Tibial artery (tissue), 4 donors: ENCODE results near the gene C3orf52.

Experiments used
- DNase-seq, 2 donors: peaks; one replicate each; pipeline ENCODE4 v3.0.0-alpha.2; 2019
- H3K27ac ChIP-seq, 2 donors: fragments of 200-600 bp; sonication (generic) in 1 of 2; 1 replicate in 1 of 2; 2 replicates in 1 of 2; pipeline ENCODE4 v1.5.1; 2018 to 2019; ENCODE audit warnings: mild to moderate bottlenecking in 1 of 2
- H3K27me3 ChIP-seq, 2 donors: fragments of 200-600 bp; sonication (generic) in 1 of 2; one replicate each; pipeline versions ENCODE4 v1.5.1 to v1.6.0; 2016 to 2019
- H3K36me3 ChIP-seq, 3 donors: fragments of 200-600 bp; sonication (generic) in 2 of 3; one replicate each; pipeline ENCODE4 v1.5.1; 2016 to 2019; ENCODE audit warnings: mild to moderate bottlenecking in 2 of 3
- H3K4me1 ChIP-seq, 4 donors: fragments of 200-600 bp; sonication (generic) in 2 of 4; 1 replicate in 3 of 4; 2 replicates in 1 of 4; pipeline ENCODE4 v1.5.1; 2016 to 2019
- H3K4me3 ChIP-seq, 2 donors: fragments of 200-600 bp; sonication (generic) in 1 of 2; 1 replicate in 1 of 2; 2 replicates in 1 of 2; pipeline ENCODE4 v1.5.1; 2018 to 2019; ENCODE audit warnings: mild to moderate bottlenecking in 2 of 2
- H3K9me3 ChIP-seq, 3 donors: fragments of 200-600 bp; sonication (generic) in 1 of 3; one replicate each; pipeline ENCODE4 v1.5.1; 2016 to 2019
- intact Hi-C: fragments of 100-400 bp; cut with DNase I; formaldehyde crosslinking; loops from one replicate; pipeline ENCODE4 v1.15.0; 2023; ENCODE audit warnings: low total_unique reads
- TF ChIP-seq, protein P1 (sequence below), 2 experiments: fragments of 200-600 bp in 1 of 2; fragments of 450-650 bp in 1 of 2; IDR thresholded peaks; one replicate each; pipeline ENCODE4 v1.5.1; 2017 to 2019; ENCODE audit warnings: antibody characterized with exemption in 2 of 2, mild to moderate bottlenecking in 1 of 2, moderate library complexity in 1 of 2

Gene C3orf52

DNA sequence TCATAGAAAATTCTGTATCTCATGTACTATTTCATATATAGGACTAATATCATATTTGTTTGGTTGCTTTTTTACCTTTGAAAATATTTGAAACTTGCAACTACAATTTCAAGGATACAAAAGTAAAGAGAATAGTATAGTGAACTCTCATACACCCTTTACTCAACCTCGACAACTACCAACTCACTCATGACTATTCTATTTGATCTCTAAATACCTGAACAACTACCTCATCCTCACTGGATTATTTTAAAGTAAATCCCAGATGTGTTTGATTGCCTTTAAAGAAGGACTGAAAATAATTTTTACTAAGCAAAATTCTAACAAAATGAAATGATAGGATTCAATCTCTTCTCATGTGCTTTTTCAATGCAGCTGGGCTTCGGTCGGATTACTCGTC lies 39.6 kb upstream of the C3orf52 start:
- Histone ChIP-seq H3K4me3 (no peak overlapping the region), H3K9me3 (no peaks in the 10 kb centered on the region), H3K36me3 (no peaks in the 10 kb centered on the region), H3K4me1 (no peaks in the 10 kb centered on the region), H3K27me3 (no peaks in the 10 kb centered on the region), H3K27ac (no peak overlapping the region)
- intact Hi-C loops, result no loop called here
- TF ChIP-seq, protein P1, sequence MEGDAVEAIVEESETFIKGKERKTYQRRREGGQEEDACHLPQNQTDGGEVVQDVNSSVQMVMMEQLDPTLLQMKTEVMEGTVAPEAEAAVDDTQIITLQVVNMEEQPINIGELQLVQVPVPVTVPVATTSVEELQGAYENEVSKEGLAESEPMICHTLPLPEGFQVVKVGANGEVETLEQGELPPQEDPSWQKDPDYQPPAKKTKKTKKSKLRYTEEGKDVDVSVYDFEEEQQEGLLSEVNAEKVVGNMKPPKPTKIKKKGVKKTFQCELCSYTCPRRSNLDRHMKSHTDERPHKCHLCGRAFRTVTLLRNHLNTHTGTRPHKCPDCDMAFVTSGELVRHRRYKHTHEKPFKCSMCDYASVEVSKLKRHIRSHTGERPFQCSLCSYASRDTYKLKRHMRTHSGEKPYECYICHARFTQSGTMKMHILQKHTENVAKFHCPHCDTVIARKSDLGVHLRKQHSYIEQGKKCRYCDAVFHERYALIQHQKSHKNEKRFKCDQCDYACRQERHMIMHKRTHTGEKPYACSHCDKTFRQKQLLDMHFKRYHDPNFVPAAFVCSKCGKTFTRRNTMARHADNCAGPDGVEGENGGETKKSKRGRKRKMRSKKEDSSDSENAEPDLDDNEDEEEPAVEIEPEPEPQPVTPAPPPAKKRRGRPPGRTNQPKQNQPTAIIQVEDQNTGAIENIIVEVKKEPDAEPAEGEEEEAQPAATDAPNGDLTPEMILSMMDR (IDR thresholded peaks at IDR 0.05), result no peak
- no peak for DNase-seq

DNA sequence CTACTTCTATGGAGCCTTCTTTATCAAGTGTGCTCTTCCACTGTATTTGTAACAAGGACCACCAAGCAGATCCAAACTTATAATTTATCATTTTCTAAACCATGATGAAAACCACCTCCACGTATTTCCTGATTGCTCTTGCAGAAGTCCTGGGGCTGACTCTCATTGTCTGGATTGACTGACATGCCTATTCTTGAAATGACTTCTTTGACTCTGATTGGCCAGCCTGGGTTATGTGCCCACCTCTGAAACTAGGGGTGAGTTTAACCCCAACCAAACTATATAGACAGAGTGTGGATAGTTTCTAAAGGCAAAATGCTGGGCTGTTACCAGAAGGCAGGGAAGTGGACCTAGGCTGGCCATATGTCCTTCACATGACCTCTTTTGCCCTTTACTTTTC lies 38.9 kb upstream of the C3orf52 start:
- H3K9me3 ChIP-seq, result no peaks in the 10 kb centered on the region
- intact Hi-C loops, result no loop called here
- H3K27ac ChIP-seq, result no peak overlapping the region
- TF ChIP-seq, protein P1 (IDR thresholded peaks at IDR 0.05), result no peak
- no peak for DNase-seq
- H3K4me3 ChIP-seq, result no peak overlapping the region
- no peaks in the 10 kb centered on the region for H3K4me1 ChIP-seq
- no peaks in the 10 kb centered on the region for H3K36me3 ChIP-seq
- no peaks in the 10 kb centered on the region for H3K27me3 ChIP-seq

DNA sequence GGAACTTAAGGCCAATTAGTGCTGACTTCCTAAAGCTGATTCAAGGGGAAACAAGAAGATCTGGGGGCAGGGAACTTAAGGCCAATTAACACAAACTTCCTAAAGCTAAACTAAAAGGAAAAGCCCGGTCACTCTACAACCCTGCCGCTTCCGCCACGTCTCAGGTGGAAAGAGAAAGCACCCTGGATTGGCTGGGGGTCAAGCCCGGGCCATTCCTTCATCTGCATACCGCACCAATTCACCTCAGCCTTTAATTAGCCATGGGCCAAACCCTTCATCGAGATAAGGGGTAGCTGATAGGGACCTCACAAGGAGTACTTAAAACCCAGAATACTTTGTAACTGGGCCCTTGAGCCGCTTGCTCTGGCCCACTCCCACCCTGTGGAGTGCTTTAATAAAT lies 37.3 kb upstream of the C3orf52 start:
- Histone ChIP-seq H3K27me3 (no peaks in the 10 kb centered on the region), H3K27ac (no peak overlapping the region), H3K36me3 (no peaks in the 10 kb centered on the region), H3K9me3 (no peaks in the 10 kb centered on the region), H3K4me3 (no peak overlapping the region), H3K4me1 (no peaks in the 10 kb centered on the region)
- no peak for DNase-seq
- TF ChIP-seq, protein P1 (IDR thresholded peaks at IDR 0.05), result no peak
- intact Hi-C loops, result no loop called here

DNA sequence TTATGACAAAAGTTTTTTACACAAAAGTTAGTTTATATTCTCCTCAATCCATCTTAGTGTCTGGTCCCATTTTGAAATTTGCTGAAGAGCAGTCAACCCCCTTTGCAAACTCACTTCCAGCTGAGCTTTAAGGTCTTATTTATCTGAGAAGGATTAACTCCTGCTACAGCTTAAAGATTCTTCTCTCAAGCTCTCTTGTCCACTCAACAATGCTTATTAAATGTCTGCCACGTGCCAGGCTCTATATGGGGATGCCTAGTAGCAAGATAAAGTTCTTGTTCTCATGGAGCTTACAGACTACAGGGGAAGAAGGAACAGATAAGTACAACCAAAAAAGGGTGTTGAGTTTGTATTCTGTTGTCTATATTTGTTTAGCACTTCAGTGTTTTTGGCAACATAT lies 33.0 kb upstream of the C3orf52 start:
- H3K4me1 ChIP-seq, result no peaks in the 10 kb centered on the region
- no peak overlapping the region for H3K4me3 ChIP-seq
- no peak overlapping the region for H3K27ac ChIP-seq
- TF ChIP-seq, protein P1 (IDR thresholded peaks at IDR 0.05), result no peak
- no peak for DNase-seq
- intact Hi-C loops, result no loop called here
- H3K36me3 ChIP-seq, result no peaks in the 10 kb centered on the region
- no peaks in the 10 kb centered on the region for H3K27me3 ChIP-seq
- no peaks in the 10 kb centered on the region for H3K9me3 ChIP-seq

DNA sequence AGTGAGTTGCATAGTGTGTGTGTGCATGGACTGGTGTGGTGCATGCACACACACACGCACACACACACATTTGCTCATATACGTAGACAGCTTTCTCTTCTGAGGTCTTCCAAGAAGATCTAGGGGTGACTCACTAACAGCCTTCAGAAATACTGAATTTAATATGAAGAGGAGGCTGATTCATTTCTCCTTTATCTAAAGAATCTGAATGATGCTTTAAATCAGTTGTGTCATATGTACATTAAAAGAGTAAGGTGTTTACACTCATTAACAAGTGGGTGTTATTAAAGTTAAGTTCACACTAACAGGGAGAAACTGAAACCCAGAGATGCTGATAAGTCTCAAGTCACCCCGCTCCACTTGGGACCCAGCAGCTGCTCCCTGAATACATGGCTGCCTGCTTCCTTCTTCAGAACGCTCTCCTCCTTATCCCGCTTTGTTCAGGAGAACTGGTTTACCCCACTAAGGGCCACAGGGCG lies 29.7 kb upstream of the C3orf52 start:
- Histone ChIP-seq H3K4me1 (peaks cover 0 to 7% (median 0%) of the 10 kb centered on the region in 4 donors), H3K27me3 (no peaks in the 10 kb centered on the region), H3K27ac (no peak overlapping the region), H3K4me3 (no peak overlapping the region), H3K36me3 (no peaks in the 10 kb centered on the region), H3K9me3 (no peaks in the 10 kb centered on the region)
- TF ChIP-seq, protein P1 (IDR thresholded peaks at IDR 0.05), result no peak
- DNase-seq, result no peak
- intact Hi-C loops, result no loop called here

DNA sequence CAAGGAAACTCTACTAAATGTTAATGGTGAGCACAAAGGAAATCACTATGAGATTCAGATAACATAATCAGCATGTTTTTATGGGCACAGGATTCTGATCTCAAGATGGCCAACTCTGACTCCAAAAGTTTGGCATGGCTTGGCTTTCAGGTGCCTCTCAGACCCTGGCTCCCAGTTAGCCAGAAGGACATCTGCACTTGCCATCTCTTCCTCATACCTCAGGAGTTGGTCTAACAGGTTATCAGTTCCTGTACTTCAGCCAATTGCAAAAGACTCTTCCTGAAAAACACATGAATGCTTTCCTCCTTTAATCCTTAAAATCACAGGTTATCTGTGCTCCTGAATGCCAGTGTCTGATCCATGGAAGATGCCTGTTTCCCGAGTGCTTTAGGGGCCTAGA lies 26.7 kb upstream of the C3orf52 start:
- Histone ChIP-seq H3K4me1 (peaks cover 0 to 10% (median 0%) of the 10 kb centered on the region in 4 donors), H3K4me3 (no peak overlapping the region), H3K36me3 (no peaks in the 10 kb centered on the region), H3K9me3 (no peaks in the 10 kb centered on the region), H3K27me3 (no peaks in the 10 kb centered on the region), H3K27ac (no peak overlapping the region)
- TF ChIP-seq, protein P1 (IDR thresholded peaks at IDR 0.05), result no peak
- intact Hi-C loops, result no loop called here
- no peak for DNase-seq
